ENCODE data around the gene USP4.

USP4 gene

DNA sequence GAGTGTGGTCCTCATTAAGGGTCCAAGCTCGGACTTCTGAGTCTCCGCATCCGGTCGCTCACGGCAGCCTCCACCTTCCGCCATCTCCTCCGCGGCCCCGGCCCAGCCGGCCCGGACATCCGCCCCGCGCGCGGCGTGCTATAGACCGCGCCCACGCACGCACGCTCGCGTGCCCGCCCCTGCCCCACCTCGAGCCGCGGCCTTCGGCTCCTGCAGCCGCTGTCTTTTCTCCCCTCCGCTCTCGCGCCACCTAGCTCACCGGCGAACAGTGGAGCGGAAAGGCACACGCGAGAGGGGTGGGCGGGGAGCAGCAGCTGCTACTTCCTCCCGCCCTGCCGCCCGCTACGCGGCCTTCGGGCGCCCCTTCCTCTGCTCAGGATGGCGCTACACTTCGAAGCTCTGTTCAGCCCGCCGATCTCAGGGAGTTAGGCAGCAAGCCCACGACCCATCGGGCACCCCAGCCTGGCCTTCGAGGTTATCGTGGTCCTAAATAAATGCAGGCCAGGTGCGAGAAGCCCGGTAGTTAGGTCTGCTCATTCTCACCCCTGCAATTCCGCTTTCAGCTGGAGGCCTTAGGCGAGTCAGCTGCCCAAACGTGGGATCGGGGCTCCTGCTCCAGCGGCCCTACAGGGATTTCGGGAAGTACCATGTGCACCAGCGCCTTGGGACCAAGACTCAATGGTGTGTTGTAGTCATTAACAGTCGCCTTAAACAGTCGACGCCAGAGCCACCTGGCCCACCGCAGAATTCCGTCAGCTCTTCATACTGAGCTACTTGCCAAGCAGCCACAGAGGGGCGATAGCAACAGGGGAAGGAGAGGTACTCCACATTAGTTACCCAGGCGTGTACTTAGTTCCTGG lies at the start of gene USP4 (continued):
- TF ChIP-seq, protein P1, sequence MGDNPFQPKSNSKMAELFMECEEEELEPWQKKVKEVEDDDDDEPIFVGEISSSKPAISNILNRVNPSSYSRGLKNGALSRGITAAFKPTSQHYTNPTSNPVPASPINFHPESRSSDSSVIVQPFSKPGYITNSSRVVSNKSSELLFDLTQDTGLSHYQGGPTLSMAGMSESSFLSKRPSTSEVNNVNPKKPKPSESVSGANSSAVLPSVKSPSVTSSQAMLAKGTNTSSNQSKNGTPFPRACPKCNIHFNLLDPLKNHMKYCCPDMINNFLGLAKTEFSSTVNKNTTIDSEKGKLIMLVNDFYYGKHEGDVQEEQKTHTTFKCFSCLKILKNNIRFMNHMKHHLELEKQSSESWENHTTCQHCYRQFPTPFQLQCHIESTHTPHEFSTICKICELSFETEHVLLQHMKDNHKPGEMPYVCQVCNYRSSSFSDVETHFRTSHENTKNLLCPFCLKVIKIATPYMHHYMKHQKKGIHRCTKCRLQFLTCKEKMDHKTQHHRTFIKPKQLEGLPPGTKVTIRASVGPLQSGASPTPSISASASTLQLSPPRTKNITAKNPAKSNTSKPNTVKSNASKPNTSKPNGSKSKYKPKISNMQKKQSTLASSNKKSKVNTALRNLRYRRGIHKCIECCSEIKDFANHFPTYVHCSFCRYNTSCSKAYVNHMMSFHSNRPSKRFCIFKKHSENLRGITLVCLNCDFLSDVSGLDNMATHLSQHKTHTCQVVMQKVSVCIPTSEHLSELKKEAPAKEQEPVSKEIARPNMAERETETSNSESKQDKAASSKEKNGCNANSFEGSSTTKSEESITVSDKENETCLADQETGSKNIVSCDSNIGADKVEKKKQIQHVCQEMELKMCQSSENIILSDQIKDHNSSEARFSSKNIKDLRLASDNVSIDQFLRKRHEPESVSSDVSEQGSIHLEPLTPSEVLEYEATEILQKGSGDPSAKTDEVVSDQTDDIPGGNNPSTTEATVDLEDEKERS (tag by site-specific recombination; IDR thresholded peaks at IDR 0.05) = no peak
- TF ChIP-seq, protein P2, sequence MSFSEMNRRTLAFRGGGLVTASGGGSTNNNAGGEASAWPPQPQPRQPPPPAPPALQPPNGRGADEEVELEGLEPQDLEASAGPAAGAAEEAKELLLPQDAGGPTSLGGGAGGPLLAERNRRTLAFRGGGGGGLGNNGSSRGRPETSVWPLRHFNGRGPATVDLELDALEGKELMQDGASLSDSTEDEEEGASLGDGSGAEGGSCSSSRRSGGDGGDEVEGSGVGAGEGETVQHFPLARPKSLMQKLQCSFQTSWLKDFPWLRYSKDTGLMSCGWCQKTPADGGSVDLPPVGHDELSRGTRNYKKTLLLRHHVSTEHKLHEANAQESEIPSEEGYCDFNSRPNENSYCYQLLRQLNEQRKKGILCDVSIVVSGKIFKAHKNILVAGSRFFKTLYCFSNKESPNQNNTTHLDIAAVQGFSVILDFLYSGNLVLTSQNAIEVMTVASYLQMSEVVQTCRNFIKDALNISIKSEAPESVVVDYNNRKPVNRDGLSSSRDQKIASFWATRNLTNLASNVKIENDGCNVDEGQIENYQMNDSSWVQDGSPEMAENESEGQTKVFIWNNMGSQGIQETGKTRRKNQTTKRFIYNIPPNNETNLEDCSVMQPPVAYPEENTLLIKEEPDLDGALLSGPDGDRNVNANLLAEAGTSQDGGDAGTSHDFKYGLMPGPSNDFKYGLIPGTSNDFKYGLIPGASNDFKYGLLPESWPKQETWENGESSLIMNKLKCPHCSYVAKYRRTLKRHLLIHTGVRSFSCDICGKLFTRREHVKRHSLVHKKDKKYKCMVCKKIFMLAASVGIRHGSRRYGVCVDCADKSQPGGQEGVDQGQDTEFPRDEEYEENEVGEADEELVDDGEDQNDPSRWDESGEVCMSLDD (tag by site-specific recombination; IDR thresholded peaks at IDR 0.05) = peak; percentile 42; the same call in 1 of the 2 replicates
- TF ChIP-seq ZNF76 (tag by site-specific recombination; IDR thresholded peaks at IDR 0.05; ENCODE audit: borderline replicate concordance, low read depth) (peak; percentile 26), ZNF654 (tag by site-specific recombination; IDR thresholded peaks at IDR 0.05; ENCODE audit: low read depth) (peak; percentile 23), GLI2 (tag by site-specific recombination; IDR thresholded peaks at IDR 0.05; ENCODE audit: borderline replicate concordance, low read depth) (no peak), ZNF221 (tag by site-specific recombination; IDR thresholded peaks at IDR 0.05; ENCODE audit: borderline replicate concordance) (no peak), ZNF785 (tag by site-specific recombination; IDR thresholded peaks at IDR 0.05) (peak; percentile 89), KLF9 (tag by site-specific recombination; IDR thresholded peaks at IDR 0.05; ENCODE audit: low read depth) (peak; percentile 89), SP7 (tag by site-specific recombination; IDR thresholded peaks at IDR 0.05) (0 out of 2 replicates have a peak, but pooled peaks have one; percentile 33), ZNF623 (tag by site-specific recombination; IDR thresholded peaks at IDR 0.05) (no peak), ZFP37 (tag by site-specific recombination; IDR thresholded peaks at IDR 0.05) (no peak), ZNF670 (tag by site-specific recombination; IDR thresholded peaks at IDR 0.05; ENCODE audit: low read depth) (no peak), HOXA7 (CRISPR knock-in tag; IDR thresholded peaks at IDR 0.05; ENCODE audit: borderline replicate concordance) (no peak), ZNF510 (tag by site-specific recombination; IDR thresholded peaks at IDR 0.05; ENCODE audit: insufficient replicate concordance) (no peak), ZNF174 (tag by site-specific recombination; IDR thresholded peaks at IDR 0.05) (no peak), ZNF394 (tag by site-specific recombination; IDR thresholded peaks at IDR 0.05; ENCODE audit: borderline replicate concordance) (peak; percentile 86; the same call in 1 of the 2 replicates), ZIC2 (tag by site-specific recombination; IDR thresholded peaks at IDR 0.05) (no peak), ZNF10 (tag by site-specific recombination; IDR thresholded peaks at IDR 0.05) (peak; percentile 54; the same call in 1 of the 2 replicates), ZSCAN23 (tag by site-specific recombination; IDR thresholded peaks at IDR 0.05) (no peak)
- TF ChIP-seq, protein P3, sequence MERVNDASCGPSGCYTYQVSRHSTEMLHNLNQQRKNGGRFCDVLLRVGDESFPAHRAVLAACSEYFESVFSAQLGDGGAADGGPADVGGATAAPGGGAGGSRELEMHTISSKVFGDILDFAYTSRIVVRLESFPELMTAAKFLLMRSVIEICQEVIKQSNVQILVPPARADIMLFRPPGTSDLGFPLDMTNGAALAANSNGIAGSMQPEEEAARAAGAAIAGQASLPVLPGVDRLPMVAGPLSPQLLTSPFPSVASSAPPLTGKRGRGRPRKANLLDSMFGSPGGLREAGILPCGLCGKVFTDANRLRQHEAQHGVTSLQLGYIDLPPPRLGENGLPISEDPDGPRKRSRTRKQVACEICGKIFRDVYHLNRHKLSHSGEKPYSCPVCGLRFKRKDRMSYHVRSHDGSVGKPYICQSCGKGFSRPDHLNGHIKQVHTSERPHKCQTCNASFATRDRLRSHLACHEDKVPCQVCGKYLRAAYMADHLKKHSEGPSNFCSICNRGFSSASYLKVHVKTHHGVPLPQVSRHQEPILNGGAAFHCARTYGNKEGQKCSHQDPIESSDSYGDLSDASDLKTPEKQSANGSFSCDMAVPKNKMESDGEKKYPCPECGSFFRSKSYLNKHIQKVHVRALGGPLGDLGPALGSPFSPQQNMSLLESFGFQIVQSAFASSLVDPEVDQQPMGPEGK (tag by site-specific recombination; IDR thresholded peaks at IDR 0.05) = peak; percentile 84
- TF ChIP-seq, protein P4, sequence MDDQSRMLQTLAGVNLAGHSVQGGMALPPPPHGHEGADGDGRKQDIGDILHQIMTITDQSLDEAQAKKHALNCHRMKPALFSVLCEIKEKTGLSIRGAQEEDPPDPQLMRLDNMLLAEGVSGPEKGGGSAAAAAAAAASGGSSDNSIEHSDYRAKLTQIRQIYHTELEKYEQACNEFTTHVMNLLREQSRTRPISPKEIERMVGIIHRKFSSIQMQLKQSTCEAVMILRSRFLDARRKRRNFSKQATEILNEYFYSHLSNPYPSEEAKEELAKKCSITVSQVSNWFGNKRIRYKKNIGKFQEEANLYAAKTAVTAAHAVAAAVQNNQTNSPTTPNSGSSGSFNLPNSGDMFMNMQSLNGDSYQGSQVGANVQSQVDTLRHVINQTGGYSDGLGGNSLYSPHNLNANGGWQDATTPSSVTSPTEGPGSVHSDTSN (CRISPR knock-in tag; IDR thresholded peaks at IDR 0.05) = peak; percentile 63; the same call in 1 of the 2 replicates
- TF ChIP-seq, protein P5, sequence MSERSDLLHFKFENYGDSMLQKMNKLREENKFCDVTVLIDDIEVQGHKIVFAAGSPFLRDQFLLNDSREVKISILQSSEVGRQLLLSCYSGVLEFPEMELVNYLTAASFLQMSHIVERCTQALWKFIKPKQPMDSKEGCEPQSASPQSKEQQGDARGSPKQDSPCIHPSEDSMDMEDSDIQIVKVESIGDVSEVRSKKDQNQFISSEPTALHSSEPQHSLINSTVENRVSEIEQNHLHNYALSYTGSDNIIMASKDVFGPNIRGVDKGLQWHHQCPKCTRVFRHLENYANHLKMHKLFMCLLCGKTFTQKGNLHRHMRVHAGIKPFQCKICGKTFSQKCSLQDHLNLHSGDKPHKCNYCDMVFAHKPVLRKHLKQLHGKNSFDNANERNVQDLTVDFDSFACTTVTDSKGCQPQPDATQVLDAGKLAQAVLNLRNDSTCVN (tag by site-specific recombination; optimal IDR thresholded peaks at IDR 0.05) = peak; percentile 95
- TF ChIP-seq, protein P6, sequence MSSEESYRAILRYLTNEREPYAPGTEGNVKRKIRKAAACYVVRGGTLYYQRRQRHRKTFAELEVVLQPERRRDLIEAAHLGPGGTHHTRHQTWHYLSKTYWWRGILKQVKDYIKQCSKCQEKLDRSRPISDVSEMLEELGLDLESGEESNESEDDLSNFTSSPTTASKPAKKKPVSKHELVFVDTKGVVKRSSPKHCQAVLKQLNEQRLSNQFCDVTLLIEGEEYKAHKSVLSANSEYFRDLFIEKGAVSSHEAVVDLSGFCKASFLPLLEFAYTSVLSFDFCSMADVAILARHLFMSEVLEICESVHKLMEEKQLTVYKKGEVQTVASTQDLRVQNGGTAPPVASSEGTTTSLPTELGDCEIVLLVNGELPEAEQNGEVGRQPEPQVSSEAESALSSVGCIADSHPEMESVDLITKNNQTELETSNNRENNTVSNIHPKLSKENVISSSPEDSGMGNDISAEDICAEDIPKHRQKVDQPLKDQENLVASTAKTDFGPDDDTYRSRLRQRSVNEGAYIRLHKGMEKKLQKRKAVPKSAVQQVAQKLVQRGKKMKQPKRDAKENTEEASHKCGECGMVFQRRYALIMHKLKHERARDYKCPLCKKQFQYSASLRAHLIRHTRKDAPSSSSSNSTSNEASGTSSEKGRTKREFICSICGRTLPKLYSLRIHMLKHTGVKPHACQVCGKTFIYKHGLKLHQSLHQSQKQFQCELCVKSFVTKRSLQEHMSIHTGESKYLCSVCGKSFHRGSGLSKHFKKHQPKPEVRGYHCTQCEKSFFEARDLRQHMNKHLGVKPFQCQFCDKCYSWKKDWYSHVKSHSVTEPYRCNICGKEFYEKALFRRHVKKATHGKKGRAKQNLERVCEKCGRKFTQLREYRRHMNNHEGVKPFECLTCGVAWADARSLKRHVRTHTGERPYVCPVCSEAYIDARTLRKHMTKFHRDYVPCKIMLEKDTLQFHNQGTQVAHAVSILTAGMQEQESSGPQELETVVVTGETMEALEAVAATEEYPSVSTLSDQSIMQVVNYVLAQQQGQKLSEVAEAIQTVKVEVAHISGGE (tag by site-specific recombination; conservative IDR thresholded peaks at IDR 0.05; ENCODE audit: low read depth) = peak; percentile 57
